ENCODE data around the gene RIPPLY3.

- TF ChIP-seq CTCF (conservative IDR thresholded peaks at IDR 0.05; ENCODE audit: low read length) (no peak), EZH2phosphoT487 (IDR thresholded peaks at IDR 0.05; ENCODE audit: borderline replicate concordance) (no peak)
Measured at GRCh38 chr21:37036177-37036576, 29.7 kb downstream of the RIPPLY3 start.

Data from Loucy (cell line).